Measurements from ENCODE around the gene TNFRSF14.

TNFRSF14 gene

DNA sequence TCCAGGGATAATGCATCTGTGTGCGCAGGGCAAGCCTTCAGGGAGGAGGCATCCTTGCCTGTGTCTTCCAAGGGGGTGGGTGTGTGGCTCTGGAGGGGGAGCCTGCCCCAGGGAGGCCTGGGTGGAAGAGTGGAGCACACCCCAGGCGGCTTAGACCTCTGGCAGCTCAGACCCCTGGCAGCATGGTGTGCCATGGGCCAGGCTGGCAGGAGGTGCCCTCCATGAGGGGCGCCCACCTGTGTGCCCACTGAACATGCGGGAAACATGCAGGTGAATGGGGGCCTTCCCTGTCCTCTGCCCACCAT is 28.7 kb upstream of the TNFRSF14 start:
- no peak for DNase-seq (ENCODE audit: low read depth)
- TF ChIP-seq CTCF (conservative IDR thresholded peaks at IDR 0.05; ENCODE audit: low read length) = no peak
- H3K4me3 ChIP-seq (ENCODE audit: low read length) = no peak overlapping the region

GRCh38 chr1:2528016-2528415 is 28.2 kb upstream of the TNFRSF14 start:
- no peak overlapping the region for H3K4me3 ChIP-seq (ENCODE audit: low read length)
- no peak for DNase-seq (ENCODE audit: low read depth)
- TF ChIP-seq CTCF (conservative IDR thresholded peaks at IDR 0.05; ENCODE audit: low read length) = no peak

DNA sequence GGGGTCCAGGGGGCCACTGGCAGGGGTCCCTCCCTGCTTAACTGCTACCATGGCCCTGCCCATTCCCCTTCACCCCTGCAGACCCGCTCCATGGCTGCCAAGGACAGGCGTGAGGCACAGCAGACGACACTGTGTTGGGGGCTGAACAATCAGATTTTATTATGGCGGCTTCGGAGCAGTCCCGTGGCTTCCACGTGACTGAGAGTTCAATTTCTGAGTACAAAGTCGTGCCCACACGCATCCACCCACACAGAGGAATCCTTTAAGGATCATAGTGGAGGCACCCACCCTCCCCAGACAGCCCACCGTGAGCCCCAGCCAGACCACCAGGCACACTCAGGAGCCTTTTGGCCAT is 27.6 kb upstream of the TNFRSF14 start:
- H3K4me3 ChIP-seq (ENCODE audit: low read length) = no peak overlapping the region
- DNase-seq (ENCODE audit: low read depth) = no peak
- TF ChIP-seq CTCF (conservative IDR thresholded peaks at IDR 0.05; ENCODE audit: low read length) = no peak

DNA sequence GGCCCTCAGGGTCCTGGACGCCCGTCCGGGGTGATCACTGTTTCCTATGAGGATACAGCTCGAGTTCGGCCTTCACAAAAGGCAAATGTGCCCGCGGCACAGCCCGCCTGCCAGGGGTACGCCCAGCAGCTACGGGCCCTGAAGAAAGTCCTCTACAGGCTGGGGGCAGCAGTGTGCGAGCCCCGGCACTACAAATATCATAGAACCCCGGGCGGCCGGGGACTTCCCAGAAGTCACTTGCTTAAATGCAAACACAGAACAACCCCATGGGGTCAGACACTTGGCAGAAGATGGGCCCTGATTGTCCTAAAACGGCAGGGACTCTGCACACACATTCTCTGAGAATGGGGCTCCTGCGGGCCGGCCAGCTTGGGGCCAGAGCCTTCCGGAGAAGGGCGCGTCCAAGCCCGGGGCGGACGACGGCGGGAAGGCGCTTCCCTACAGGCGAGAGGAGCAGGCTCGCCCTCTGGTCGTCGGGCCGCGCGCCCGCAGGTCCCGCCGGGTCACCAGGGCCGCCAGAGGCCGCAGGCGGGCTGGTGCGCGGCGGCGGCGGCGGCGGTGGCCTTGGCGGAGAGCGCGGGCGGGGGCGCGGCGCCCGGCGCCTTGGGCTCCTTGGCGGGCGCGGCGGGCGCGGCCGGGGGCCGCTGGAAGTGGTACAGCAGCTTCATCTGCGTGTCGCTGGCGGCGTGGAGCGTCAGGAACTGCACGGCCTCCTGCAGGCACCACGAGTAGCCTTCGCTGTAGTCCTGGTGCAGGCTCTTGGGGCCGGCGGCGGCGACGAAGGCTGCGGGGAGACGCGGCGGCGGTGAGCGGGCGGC is 27.0 kb upstream of the TNFRSF14 start:
- H3K4me3 ChIP-seq (ENCODE audit: low read length) = no peak overlapping the region
- no peak for DNase-seq (ENCODE audit: low read depth)
- no peak for TF ChIP-seq CTCF (conservative IDR thresholded peaks at IDR 0.05; ENCODE audit: low read length)

DNA sequence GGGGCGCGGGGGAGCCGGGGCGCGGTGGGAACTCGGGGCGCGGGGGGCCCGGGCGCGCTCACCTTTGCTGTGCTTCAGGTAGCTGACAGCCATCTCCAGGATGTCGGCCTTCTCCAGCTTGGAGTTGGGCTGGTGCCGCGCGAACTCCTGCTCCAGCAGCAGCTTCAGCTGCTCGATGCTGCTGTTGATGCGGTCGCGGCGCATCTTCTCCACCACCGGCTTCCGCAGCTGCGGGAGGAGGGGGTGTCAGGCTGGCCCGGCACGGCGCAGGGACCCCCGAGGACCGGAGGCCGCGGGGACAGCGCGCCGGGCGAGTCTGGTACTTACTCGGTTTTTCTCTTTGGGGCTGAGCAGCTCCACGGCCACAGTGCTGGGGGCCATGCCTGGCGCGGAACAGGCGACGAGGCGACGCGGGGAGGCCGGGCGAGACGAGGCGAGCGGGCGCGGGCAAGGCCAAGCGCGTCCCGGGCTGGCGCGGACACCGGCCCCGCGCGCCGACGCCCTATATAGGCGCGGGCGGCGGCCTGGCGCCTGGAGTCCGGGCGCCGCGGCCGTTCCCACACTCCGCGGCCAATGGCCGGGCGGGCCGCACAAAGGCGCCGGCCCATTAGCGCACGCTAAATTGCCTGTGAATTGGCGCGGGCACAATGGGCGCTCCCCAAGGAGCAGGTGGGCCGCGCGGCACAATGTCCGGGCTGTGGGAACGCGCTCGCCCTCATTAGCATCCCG is 26.2 kb upstream of the TNFRSF14 start, which contains the start of gene HES5:
TSS of gene HES5 (minus strand) at position 480 of the 729 bp plus-strand sequence. CDS start at position 381, 99 bp downstream.
- no peak for TF ChIP-seq CTCF (conservative IDR thresholded peaks at IDR 0.05; ENCODE audit: low read length)
- DNase-seq (ENCODE audit: low read depth) = no peak
- no peak within 1 kb of the TSS for H3K4me3 ChIP-seq (ENCODE audit: low read length)

DNA sequence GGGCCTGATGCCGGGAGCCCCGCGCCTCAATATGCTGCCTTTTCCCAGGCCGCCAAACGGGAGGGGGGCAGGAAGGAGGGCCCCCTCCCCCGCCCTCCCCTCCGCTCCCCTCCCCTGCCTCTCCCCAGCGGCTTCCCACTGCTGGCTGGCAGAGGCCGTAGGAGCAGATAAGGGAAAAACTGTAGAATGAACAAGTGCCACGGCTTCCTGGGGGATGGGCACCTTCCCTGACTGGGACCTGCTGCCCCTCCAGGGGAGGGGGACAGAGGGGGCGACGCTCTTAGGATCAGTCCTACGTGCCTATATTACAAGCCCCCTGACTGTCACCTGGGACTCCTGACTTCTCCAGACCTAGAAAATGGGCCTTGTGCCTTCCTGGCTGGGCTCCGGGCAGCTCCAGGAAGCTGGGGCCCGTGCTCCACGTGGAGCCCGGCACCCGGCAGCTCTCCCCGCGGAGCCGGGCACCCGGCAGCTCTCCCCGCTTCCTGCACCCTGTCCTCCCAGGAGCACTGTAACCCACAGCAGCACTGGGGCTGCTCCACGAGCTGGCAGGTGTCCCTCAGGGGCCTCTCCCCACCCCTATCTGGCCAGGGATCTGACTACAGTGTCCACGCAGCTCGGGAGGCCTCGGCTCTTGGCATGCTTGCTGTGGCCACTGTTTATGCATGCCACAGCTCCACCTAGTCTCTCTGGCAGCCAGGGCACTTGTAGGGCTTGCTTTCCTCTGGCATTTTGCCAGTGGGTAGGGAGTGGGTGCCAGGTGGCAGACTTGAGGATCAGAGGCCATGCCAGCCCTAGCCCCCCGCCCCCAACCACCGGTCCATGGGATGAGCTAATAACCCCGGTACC is 25.4 kb upstream of the TNFRSF14 start:
- H3K4me3 ChIP-seq (ENCODE audit: low read length) = no peak overlapping the region
- no peak for TF ChIP-seq CTCF (conservative IDR thresholded peaks at IDR 0.05; ENCODE audit: low read length)
- DNase-seq (ENCODE audit: low read depth) = peak; percentile 25

Measured in AG10803 (cell line).